C4-2B (cell line): ENCODE results near the gene ZNF778.

ENCODE experiments used
- CTCF ChIP-seq: fragments of 450-650 bp; conservative IDR thresholded peaks from 2 replicates; pipeline ENCODE4 v1.5.1; 2017; ENCODE audit warnings: mild to moderate bottlenecking
- ZFX ChIP-seq: fragments of 450-650 bp; IDR thresholded peaks from 2 replicates; pipeline ENCODE4 v1.6.1; 2017

- TF ChIP-seq CTCF (no peak), ZFX (no peak)
Measured at GRCh38 chr16:89192956-89193575, 24.4 kb upstream of the ZNF778 start.
